Activated CD8-positive, alpha-beta memory T cell treated with anti-CD3 and anti-CD28 coated beads, Interleukin-2, amount 50 U/mL, for 24 hours (primary cell): ENCODE data around the gene TNP1.

Source experiments
- DNase-seq: peaks from one replicate; pipeline ENCODE4 v3.0.0-alpha.2; 2020; ENCODE audit errors: extremely low read depth

TNP1 gene, protein sequence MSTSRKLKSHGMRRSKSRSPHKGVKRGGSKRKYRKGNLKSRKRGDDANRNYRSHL

DNA sequence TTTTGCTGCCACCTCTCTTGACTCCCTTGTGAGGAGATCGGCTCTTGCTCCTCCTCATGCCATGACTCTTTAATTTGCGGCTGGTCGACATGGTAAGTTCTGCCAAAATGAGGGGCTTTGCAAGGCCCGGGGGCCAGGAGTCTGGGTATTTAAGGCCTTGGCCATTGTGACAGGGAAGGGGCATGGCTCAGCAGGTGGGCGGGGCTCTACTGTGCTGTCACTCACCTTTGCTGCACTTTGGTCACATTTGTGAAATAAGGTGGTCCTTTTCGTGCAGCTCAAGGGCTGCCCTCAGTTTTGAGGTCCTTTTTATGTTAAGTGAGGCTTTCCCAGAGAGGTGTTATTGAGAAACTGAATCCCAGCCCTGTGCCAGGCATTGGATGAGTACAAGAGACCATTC lies at the start of gene TNP1:
TNP1 (minus strand) TSS at position 121 of the 400 bp plus-strand sequence; CDS start at position 91, 30 bp downstream.
- no peak for DNase-seq

GRCh38 chr2:216908300-216908699 lies 48.4 kb upstream of the TNP1 start:
- DNase-seq: no peak

- DNase-seq: no peak
Measured at GRCh38 chr2:216905649-216906329, 45.9 kb upstream of the TNP1 start.

DNA sequence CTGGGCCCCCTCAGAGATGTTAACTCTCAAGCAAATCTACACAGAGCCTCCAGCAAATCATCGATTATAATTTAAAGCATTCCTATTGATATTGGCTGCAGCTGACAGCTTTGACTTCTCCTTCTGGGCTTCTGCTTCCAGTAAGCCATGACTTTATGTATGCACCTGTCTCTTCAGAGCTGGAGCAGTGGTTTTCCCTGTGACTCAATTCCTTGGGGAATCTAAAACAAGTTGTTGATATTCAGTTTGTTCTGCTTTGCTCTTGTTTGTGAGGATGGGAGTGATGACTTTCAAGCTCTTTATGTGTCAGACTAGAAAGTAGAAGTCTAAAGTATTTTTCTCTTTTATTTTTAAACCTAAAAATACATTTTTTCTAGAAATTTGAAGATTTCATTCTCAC lies 45.1 kb upstream of the TNP1 start:
- DNase-seq: no peak

GRCh38 chr2:216904554-216904953 lies 44.7 kb upstream of the TNP1 start:
- no peak for DNase-seq

DNA sequence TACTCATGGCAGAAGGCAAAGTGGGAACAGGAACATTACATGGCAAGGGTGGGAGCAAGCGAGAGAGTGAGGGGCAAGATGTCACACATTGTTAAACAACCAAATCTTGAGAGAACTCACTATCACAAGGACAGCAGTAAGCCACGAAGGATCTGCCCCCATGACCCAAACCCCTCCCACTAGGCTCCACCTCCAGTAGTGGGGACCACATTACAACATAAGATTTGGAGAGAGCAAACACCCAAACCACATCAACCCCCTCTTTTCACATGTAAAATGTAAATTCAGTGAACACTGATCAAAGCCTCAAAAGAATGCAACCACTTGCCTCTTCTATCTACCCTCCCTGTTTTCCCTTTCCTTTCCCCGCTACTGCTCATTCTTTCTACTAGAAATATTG lies 43.6 kb upstream of the TNP1 start:
- no peak for DNase-seq

GRCh38 chr2:216901273-216901672 lies 41.4 kb upstream of the TNP1 start:
- no peak for DNase-seq

DNA sequence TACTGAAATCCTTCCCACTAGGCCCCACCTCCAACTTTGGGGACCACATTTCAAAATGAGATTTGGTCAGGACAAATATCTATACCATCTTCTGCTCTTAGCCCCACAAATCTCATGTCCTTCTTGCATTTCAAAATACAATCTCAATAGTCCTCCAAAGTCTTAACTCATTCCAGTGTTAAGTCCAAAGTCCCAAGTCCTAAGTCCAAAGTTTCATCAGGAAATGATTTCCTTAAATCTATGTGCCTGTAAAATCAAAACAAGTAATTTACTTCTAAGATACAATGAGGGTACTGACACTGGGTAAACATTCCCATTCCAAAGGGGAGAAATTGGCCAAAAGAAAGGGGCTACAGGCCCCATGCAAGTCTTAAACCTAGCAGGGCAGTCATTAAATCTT lies 40.5 kb upstream of the TNP1 start:
- DNase-seq: no peak

DNA sequence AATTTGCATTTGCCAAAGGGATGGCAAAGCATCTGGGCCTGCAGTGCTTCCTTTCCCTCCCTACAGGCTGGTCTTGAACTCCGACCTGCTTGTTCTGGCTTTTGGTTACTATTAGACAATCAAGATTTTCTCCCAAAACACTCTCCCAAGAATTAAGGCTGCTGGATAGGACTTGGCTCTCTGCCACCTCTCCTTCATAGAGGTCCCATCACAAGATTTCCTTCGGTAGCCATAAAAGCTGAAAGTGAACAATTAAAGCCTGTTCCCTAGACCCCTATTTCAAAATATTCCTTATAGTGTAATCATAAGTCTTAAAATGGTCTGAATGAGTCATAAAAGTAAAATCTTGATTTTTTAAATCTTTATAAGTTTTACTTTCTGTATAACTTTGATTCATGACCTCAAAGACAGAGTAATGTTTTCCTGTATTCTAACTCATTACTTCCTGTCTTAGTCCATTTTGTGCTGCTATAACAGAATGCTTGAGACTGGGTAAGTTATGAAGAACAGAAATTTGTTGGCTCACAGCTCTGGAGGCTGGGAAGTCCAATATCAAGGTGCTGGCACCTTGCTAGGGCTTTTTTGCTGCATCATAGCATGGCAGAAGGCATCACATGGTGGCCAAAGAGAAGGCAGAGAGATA lies 37.8 kb upstream of the TNP1 start:
- DNase-seq: no peak

GRCh38 chr2:216890138-216890537 lies 30.3 kb upstream of the TNP1 start:
- no peak for DNase-seq

DNA sequence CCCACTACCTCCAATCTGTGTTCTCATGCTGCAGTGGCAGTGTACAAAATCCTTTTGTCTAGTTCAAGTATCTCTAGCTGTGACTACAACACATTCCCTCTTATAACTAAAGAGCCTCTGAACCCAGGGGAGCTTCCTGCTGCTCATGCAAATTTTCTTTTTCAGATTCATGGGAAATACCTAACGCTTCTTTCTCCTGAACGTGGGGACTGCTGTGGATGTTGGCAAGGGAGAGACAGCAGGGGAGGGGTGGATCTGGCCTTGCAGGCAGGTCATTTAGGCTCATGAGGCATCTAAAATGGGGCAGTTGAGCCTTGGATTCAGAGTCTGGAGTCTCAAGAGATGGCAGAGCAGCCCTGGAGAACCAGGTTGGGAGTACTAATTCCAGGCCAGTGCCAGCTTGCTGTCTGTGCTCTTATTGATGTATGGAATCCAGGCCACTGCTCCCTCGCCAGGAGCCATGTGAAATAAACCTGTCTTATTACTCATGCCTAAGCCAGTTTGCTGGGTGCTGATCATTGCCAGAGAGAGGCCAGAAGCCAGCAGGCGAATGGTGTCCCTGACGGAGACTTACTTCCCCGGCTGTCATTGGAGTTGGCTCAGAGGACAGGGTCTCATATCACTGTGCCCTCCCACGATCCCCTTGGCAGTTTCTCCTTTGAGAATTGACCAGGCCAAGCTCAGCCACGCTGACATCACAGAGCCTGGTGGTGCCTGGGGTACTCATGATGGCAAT lies 29.2 kb upstream of the TNP1 start:
- no peak for DNase-seq

- DNase-seq: no peak
Measured at GRCh38 chr2:216888081-216888480, 28.2 kb upstream of the TNP1 start.

DNA sequence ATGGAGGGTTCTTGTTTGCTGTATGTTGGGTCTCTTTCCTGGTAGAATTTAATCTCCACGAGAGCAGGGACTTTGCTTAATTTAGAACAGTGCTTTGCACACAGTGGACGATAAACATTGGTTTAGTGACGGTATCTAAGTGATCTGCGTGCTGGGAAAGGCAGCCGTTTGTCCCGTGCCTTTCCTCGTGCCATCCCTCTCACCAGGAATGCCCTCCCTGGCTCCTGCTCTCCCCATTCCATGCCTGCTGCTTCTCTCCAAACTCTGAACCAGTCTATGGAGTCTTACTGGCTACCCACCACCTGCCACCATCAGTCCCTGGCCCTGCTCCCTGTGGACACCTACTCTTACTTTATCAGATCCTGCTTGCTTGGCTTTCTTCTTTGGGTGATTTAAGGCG lies 27.3 kb upstream of the TNP1 start:
- no peak for DNase-seq

DNA sequence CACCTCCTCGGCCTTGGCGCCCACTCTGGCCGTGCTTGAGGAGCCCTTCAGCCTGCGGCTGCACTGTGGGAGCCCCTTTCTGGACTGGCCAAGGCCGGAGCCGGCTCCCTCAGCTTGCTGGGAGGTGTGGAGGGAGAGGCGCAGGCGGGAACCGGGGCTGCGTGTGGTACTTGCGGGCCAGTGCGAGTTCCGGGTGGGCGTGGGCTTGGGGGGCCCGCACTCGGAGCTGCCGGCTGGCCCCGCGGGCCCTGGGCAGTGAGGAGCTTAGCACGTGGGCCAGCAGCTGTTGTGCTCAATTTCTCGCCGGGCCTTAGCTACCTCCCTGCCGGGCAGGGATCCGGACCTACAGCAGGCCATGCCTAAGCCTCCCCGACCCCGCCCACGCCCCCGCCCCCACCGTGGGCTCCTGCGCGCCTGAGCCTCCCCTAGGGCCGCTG lies 25.3 kb upstream of the TNP1 start:
- no peak for DNase-seq

GRCh38 chr2:216884347-216884746 lies 24.5 kb upstream of the TNP1 start:
- no peak for DNase-seq

GRCh38 chr2:216882876-216883275 lies 23.0 kb upstream of the TNP1 start:
- no peak for DNase-seq

DNA sequence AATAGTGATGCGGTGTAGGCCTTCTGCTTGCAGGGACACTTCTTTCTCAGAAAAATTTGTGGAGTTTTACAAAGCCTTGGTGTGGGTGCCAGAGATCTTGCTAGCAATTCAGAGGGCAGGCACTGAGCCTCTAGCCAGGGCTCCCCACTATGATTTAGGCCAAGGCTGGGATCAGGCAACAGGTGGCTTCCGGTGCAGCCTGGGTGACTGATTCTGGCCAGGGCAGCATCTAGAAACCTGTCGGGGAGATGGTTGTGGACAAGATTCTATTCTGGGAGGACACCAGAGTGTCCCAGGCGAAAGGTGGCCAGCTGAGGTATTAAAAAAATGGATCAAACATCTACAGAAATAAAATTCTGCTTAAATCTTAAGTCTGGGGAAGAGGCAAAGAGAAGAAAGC lies 21.5 kb upstream of the TNP1 start:
- DNase-seq: no peak

DNA sequence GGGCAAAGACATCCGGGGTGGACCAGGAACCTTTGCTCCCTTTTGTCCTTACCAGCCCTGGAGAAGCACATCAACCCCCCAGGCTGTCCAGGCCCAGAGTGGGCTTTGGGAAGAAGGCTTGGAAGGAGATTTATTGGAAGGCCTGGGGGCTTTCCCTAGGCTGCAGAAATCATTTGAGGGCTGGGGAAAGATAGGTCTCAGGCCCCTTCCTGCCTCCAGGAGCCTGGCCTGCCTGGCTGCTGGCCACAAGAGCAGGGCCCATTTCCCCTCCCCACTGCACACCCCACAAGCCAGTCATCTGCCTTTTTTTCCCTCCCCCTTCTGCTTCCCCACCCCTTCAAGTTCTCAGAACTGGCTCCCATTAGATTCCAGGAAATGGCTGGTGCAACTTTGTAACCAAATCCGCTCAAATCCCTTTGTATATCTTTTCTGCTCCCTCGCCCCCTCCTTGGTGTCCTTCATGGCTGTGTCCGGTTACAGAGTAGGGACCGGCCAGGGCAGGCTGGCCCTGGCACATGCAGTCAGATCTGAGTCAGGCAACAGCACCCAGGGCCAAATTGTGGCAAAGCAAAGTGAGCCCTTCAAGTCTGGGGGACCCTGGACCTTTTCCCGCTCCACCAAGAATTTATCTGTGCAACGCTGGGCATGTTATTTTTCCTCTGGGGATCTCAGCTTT lies 20.8 kb upstream of the TNP1 start:
- no peak for DNase-seq

DNA sequence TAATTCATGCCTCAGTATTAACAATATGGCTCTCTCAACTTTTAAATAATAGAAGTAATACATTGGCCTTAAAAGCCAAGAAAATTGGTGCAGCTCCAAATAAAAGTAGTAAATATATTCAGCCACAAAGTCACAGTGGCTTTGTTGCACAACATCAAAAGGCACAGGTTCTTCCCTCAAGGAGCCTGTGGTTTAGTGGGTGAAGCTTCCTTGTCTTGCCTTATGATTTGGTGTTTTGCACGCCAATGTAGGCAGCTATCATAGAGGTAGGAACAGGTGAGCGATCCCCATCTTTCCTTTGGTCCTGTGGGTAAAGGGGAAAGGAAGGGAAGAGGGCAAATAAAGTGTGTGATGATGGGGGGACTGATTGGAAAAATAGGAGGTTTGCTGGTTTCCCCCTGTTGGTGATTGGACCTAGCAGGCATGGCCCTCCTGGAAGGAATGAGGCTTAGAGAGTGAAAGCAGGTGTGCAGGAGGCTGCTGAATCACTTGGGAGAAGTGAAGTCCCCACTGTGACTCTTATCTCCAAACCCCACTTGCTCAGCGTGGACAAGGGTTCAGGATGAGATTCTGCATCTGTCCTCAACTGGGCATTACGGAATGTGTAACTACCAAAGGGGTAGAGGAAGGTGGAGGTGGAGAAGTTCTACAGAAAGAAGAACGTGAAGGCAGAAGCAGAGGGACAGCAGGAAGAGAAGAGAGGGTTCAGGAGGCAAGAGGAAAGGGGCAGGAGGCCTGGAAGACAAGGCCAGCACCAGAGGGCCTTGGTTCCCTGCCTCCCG lies 20.1 kb upstream of the TNP1 start:
- no peak for DNase-seq

DNA sequence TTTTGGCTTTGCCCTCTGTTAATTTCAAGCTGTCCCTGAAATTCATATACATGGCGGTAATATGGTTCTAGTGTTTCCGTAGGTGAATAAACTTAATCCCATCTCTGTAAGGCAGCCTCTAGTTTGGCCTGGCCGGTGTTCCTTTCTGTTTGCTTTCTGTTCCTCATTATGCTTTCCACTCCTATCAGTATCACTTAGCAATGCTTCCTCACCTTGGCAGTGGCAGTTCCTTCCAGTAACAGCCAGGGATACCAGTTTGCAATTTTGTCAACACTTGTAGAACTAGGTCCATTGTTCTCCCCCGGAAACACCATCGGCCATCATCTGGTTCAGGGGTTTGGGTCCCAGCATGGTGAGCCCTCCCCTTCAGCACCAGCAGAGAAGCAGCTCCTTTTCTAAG lies 18.2 kb upstream of the TNP1 start:
- no peak for DNase-seq

DNA sequence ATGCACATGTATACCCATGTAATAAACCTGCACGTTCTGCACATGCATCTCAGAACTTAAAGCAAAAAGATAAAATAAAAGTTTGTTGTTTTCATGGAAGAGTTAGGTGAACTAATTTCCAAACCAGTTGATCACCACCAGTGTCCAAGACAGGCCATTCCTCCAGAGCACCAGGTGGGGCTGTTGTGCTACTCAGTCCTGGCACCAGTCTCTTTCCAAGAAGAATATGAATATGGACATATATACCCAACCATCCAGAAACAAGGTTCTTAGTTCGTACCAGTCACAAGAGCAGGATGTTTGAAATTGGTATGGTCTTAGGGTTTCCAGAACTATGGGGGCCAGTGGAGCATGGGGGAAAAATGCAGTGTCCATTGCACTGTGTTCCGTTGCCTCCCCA lies 17.2 kb upstream of the TNP1 start:
- DNase-seq: no peak

DNA sequence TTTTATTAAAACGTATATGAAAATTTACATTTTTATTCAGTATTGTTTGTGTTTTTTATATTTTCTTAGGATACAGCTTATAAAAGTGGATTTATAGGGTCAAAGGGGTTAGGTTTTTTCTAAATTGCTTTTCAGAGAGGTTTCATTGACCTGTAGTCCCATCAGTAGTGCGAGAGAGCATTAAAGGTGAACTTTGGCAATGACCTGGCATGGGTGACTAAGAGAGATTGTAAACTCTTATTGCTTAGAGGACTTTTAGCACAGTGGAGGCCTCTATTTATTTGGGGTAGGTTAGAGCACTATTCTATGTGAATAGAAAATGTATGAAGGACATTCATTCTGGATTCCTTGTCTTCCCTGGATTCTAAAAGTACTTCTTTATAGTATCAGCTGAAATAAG lies 16.0 kb upstream of the TNP1 start:
- DNase-seq: no peak
